ENCODE measurements around the gene KLHL29.

KLHL29 gene

DNA sequence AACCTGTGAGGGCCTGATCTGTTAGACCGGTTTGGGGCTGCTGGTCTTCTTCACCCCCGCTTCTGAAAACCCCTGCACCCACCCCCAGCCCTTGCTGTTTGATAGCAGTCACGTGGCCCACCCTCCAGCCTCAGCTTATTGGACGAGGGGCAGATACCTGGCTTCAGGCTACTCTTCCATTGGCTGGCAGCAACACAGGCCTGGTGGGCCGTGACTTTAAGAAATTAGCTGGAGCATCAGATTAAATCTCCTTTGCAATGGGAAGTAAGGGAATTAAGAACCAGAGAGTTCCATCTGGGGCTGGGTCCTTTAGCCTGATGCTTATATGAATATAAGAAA, 107.3 kb downstream of the KLHL29 start:
- DNase-seq, result no peak
- peaks cover 31 to 51% of the 10 kb centered on the region in 2 donors for H3K27me3 Mint-ChIP-seq
- no peak for ATAC-seq (replicated peaks)
- peaks cover 9 to 11% of the 10 kb centered on the region in 2 donors for H3K4me1 Mint-ChIP-seq
- peaks cover 0 to 2% of the 10 kb centered on the region in 2 donors for H3K36me3 Mint-ChIP-seq
- no peaks in the 10 kb centered on the region for H3K9me3 Mint-ChIP-seq
- H3K4me3 Mint-ChIP-seq, result no peak overlapping the region
- no peak overlapping the region for H3K27ac Mint-ChIP-seq

DNA sequence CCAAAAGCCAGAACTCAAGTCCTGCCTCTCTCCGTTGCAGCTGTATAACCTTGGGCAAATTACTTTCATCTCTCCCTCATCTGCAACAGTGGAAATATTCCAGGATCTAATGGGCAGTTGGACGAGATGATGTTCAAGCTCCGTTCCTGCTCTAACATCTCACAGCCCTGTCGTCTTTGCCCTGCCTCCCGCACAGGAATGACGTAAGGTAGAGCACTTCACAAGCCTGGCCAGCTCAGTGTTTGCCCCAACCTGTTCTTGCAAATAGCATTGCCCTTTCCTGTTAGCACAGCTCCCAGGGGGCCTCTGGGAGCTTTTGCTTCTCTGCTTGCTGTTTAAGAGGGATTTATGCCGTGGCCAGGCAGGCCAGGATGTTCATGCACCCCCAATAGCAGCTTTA, 107.9 kb downstream of the KLHL29 start:
- Mint-ChIP-seq H3K27ac (no peak overlapping the region), H3K4me1 (peaks cover 11% of the 10 kb centered on the region in 2 donors), H3K27me3 (peaks cover 31 to 56% of the 10 kb centered on the region in 2 donors), H3K9me3 (no peaks in the 10 kb centered on the region), H3K4me3 (no peak overlapping the region), H3K36me3 (peaks cover 0 to 2% of the 10 kb centered on the region in 2 donors)
- DNase-seq, result no peak
- ATAC-seq (replicated peaks), result no peak

GRCh38 chr2:23493846-23494245, 108.9 kb downstream of the KLHL29 start:
- no peak for DNase-seq
- ATAC-seq (replicated peaks), result no peak
- peaks cover 29 to 50% of the 10 kb centered on the region in 2 donors for H3K27me3 Mint-ChIP-seq
- H3K4me1 Mint-ChIP-seq, result peaks cover 7 to 11% of the 10 kb centered on the region in 2 donors
- H3K36me3 Mint-ChIP-seq, result peaks cover 0 to 2% of the 10 kb centered on the region in 2 donors
- H3K9me3 Mint-ChIP-seq, result no peaks in the 10 kb centered on the region
- no peak overlapping the region for H3K4me3 Mint-ChIP-seq
- H3K27ac Mint-ChIP-seq, result no peak overlapping the region

DNA sequence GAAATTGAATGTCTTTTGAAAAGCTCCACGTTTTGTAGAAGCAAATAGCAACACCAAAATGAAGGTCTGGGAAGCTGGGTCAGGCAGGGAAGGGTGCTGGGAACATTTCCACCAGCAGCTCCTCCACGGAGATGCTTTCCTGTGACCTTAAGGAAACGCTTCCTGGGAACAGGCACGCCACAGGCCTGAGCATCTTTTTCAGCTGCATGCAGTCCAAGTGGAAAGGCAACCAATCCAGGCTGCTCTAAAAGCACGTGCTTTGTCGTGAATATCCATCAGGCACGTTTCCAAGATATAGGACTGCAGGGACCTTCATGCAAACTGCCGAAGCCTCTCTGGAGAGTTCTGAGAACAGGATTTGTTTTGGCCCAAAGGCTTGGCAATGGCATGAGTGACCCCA, 109.3 kb downstream of the KLHL29 start:
- H3K36me3 Mint-ChIP-seq, result peaks cover 0 to 2% of the 10 kb centered on the region in 2 donors
- DNase-seq (no peak), ATAC-seq (replicated peaks) (no peak)
- no peak overlapping the region for H3K27ac Mint-ChIP-seq
- no peak overlapping the region for H3K4me3 Mint-ChIP-seq
- H3K27me3 Mint-ChIP-seq, result peaks cover 30 to 50% of the 10 kb centered on the region in 2 donors
- H3K4me1 Mint-ChIP-seq, result peaks cover 7 to 11% of the 10 kb centered on the region in 2 donors
- no peaks in the 10 kb centered on the region for H3K9me3 Mint-ChIP-seq

- ATAC-seq (replicated peaks) (no peak), DNase-seq (no peak)
- Mint-ChIP-seq H3K36me3 (peaks cover 0 to 2% of the 10 kb centered on the region in 2 donors), H3K4me1 (peaks cover 2 to 6% of the 10 kb centered on the region in 2 donors), H3K27ac (no peak overlapping the region), H3K27me3 (peaks cover 30 to 56% of the 10 kb centered on the region in 2 donors), H3K4me3 (no peak overlapping the region), H3K9me3 (no peaks in the 10 kb centered on the region)
Observed at GRCh38 chr2:23495661-23496114, 110.7 kb downstream of the KLHL29 start.

GRCh38 chr2:23496456-23496855, 111.5 kb downstream of the KLHL29 start:
- Mint-ChIP-seq H3K27me3 (peaks cover 28 to 50% of the 10 kb centered on the region in 2 donors), H3K27ac (no peak overlapping the region)

GRCh38 chr2:23497063-23497462, 112.1 kb downstream of the KLHL29 start:
- H3K27me3 Mint-ChIP-seq, result peaks cover 22 to 47% of the 10 kb centered on the region in 2 donors
- H3K4me1 Mint-ChIP-seq, result peaks cover 2 to 6% of the 10 kb centered on the region in 2 donors
- H3K36me3 Mint-ChIP-seq, result peaks cover 0 to under 1% of the 10 kb centered on the region in 2 donors
- no peak overlapping the region for H3K4me3 Mint-ChIP-seq
- H3K27ac Mint-ChIP-seq, result no peak overlapping the region
- no peaks in the 10 kb centered on the region for H3K9me3 Mint-ChIP-seq
- no peak for ATAC-seq (replicated peaks)
- DNase-seq, result no peak

More at GRCh38 chr2:23496456-23496855, 111.5 kb downstream of the KLHL29 start:
- no peak for ATAC-seq (replicated peaks)
- no peak for DNase-seq
- Mint-ChIP-seq H3K4me1 (peaks cover 2 to 6% of the 10 kb centered on the region in 2 donors), H3K4me3 (no peak overlapping the region), H3K9me3 (no peaks in the 10 kb centered on the region), H3K36me3 (peaks cover 0 to 2% of the 10 kb centered on the region in 2 donors)

- H3K4me1 Mint-ChIP-seq, result peaks cover 2 to 6% of the 10 kb centered on the region in 2 donors
- H3K4me3 Mint-ChIP-seq, result no peak overlapping the region
- peaks cover 20 to 43% of the 10 kb centered on the region in 2 donors for H3K27me3 Mint-ChIP-seq
- ATAC-seq (replicated peaks) (no peak), DNase-seq (no peak)
- no peak overlapping the region for H3K27ac Mint-ChIP-seq
- no peaks in the 10 kb centered on the region for H3K36me3 Mint-ChIP-seq
- H3K9me3 Mint-ChIP-seq, result no peaks in the 10 kb centered on the region
Observed at GRCh38 chr2:23497536-23497935, 112.6 kb downstream of the KLHL29 start.

GRCh38 chr2:23498943-23499342, 114.0 kb downstream of the KLHL29 start:
- H3K4me3 Mint-ChIP-seq, result no peak overlapping the region
- ATAC-seq (replicated peaks), result no peak
- H3K9me3 Mint-ChIP-seq, result no peaks in the 10 kb centered on the region

GRCh38 chr2:23499439-23499838, 114.5 kb downstream of the KLHL29 start:
- H3K4me3 Mint-ChIP-seq, result no peak overlapping the region
- ATAC-seq (replicated peaks) (no peak), DNase-seq (no peak)
- no peaks in the 10 kb centered on the region for H3K9me3 Mint-ChIP-seq
- H3K36me3 Mint-ChIP-seq, result no peaks in the 10 kb centered on the region
- peaks cover 20 to 52% of the 10 kb centered on the region in 2 donors for H3K27me3 Mint-ChIP-seq
- no peak overlapping the region for H3K27ac Mint-ChIP-seq
- peaks cover 2 to 6% of the 10 kb centered on the region in 2 donors for H3K4me1 Mint-ChIP-seq

More at GRCh38 chr2:23498943-23499342, 114.0 kb downstream of the KLHL29 start:
- DNase-seq, result no peak
- Mint-ChIP-seq H3K4me1 (peaks cover 2 to 6% of the 10 kb centered on the region in 2 donors), H3K36me3 (no peaks in the 10 kb centered on the region), H3K27ac (no peak overlapping the region), H3K27me3 (peaks cover 20 to 50% of the 10 kb centered on the region in 2 donors)

DNA sequence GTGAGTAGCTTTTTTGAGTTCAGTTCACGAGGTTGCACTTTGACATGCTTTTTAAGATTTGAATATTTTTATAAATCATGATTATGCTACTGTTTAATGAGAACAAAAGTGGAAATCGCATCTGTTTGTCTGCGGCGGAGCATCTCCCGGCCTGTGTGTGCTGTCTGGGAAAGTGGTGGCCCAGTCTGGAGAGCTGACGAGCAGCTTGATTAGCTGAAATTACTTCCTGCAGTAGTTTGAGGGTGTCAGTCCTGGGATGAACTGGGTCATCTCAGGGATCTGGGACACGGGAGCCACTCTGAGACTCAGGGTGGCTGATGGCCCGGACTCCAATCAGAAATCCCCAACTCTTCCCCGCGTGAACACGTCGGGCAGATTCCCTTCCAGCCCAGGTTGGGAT, 115.9 kb downstream of the KLHL29 start:
- Mint-ChIP-seq H3K27ac (no peak overlapping the region), H3K4me1 (peaks cover 2 to 6% of the 10 kb centered on the region in 2 donors), H3K27me3 (peaks cover 13 to 46% of the 10 kb centered on the region in 2 donors), H3K36me3 (no peaks in the 10 kb centered on the region), H3K4me3 (no peak overlapping the region), H3K9me3 (no peaks in the 10 kb centered on the region)
- no peak for ATAC-seq (replicated peaks)
- no peak for DNase-seq

DNA sequence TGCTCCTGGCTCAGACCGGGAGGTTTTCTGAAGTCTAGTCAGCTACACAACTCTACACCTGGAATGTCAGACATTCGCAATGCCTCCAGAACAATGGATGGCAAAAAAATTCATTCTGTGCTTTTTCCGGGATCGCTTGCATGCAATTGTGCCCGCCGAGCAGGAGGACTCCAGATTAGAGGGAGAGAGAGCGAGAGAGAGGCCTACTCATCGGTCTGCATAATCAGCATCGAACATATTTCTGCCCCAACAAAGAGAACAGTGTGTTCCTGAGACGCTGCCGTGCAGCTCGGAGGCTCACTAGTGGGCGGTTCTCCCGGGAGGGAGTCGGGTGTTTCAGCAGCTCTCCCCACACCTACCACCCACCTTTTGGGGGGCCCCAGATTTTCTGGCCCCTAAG, 117.1 kb downstream of the KLHL29 start:
- peaks cover 10 to 35% of the 10 kb centered on the region in 2 donors for H3K27me3 Mint-ChIP-seq
- ATAC-seq (replicated peaks), result no peak
- H3K4me3 Mint-ChIP-seq, result no peak overlapping the region
- H3K4me1 Mint-ChIP-seq, result peaks cover 4 to 9% of the 10 kb centered on the region in 2 donors
- H3K27ac Mint-ChIP-seq, result no peak overlapping the region
- DNase-seq, result no peak
- no peaks in the 10 kb centered on the region for H3K36me3 Mint-ChIP-seq
- no peaks in the 10 kb centered on the region for H3K9me3 Mint-ChIP-seq

- Mint-ChIP-seq H3K27ac (no peak overlapping the region), H3K4me3 (no peak overlapping the region), H3K9me3 (no peaks in the 10 kb centered on the region), H3K36me3 (no peaks in the 10 kb centered on the region), H3K4me1 (peaks cover 3 to 6% of the 10 kb centered on the region in 2 donors), H3K27me3 (peaks cover 7 to 27% of the 10 kb centered on the region in 2 donors)
- DNase-seq (no peak), ATAC-seq (replicated peaks) (no peak)
Observed at GRCh38 chr2:23503097-23503496, 118.1 kb downstream of the KLHL29 start.

DNA sequence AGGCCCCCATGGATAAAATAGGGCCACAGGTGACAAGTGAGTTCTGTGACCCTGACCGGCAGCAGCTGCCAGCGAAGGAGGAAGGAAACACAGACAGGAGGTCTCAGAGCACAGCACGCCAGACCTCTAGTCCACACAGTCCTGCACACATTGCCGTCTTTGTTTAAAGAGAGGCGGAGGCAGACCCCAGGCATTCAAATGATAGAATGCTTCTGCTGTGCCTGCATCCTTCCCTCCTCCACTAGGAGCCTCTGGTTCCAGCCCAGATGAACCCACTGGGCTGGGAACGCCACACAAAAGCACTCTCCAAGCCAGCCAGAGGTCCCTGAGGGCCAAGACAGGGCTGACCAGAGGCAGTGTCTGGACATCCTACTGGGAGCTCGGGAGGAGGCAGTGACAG, 118.7 kb downstream of the KLHL29 start:
- Mint-ChIP-seq H3K4me1 (peaks cover 3 to 6% of the 10 kb centered on the region in 2 donors), H3K9me3 (no peaks in the 10 kb centered on the region), H3K27ac (no peak overlapping the region), H3K27me3 (peaks cover 7 to 28% of the 10 kb centered on the region in 2 donors), H3K36me3 (no peaks in the 10 kb centered on the region), H3K4me3 (no peak overlapping the region)
- no peak for DNase-seq
- ATAC-seq (replicated peaks), result no peak

DNA sequence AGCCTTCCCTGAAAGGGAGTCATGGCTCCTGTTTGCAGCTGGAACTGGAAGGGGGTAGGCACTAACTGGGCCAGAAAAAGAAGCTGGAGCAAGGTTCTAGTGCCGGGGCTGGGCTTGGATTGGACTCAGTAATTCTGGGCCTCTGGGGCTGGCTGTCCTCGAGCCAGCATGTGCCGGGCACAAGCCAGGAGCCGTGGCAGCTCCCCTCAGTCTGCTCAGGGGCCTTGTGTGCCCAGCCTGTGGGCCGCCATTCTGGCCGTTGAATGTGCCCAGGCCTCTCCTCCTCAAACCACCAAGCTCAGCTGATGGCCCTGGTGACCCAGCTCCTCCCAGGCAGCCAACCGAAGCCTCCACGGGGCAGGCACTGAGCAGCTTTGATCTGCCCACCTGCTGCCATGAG, 119.6 kb downstream of the KLHL29 start:
- no peak overlapping the region for H3K4me3 Mint-ChIP-seq
- H3K27me3 Mint-ChIP-seq, result peaks cover 3 to 34% of the 10 kb centered on the region in 2 donors
- no peaks in the 10 kb centered on the region for H3K9me3 Mint-ChIP-seq
- H3K27ac Mint-ChIP-seq, result no peak overlapping the region
- ATAC-seq (replicated peaks) (no peak), DNase-seq (no peak)
- no peaks in the 10 kb centered on the region for H3K36me3 Mint-ChIP-seq
- H3K4me1 Mint-ChIP-seq, result peaks cover 3 to 6% of the 10 kb centered on the region in 2 donors

Measured in stimulated activated naive B cell treated with anti-CD40 and anti-IgM and Interleukin-4, amounts not matched to agents 10 μg/mL and 1 μg/mL and 100 μg/mL, for 72 hours (primary cell).